Trophoblast cell (in vitro differentiated cells and primary cell): ENCODE results near the gene ARPC1B.
A peak's percentile ranks its signal among the peaks of the same experiment; 100 is the strongest.

Experiments used
- DNase-seq, 2 donors: peaks; one replicate each; pipeline ENCODE4 v3.0.0-alpha.2; 2016
- H2AFZ ChIP-seq: 2 replicates; pipeline ENCODE4 v1.6.1; 2013; ENCODE audit warnings: low read length, moderate library complexity, mild to moderate bottlenecking; ENCODE audit not compliant: insufficient read depth, poor library complexity
- H2AK5ac ChIP-seq: 2 replicates; pipeline ENCODE4 v1.6.1; 2013; ENCODE audit warnings: mild to moderate bottlenecking, low read length
- H2BK120ac ChIP-seq: 2 replicates; pipeline ENCODE4 v1.6.1; 2013; ENCODE audit warnings: low read length, mild to moderate bottlenecking, moderate library complexity; ENCODE audit not compliant: insufficient read depth, poor library complexity
- H2BK12ac ChIP-seq: 2 replicates; pipeline ENCODE4 v1.6.1; 2013; ENCODE audit warnings: mild to moderate bottlenecking, low read length, moderate library complexity
- H2BK5ac ChIP-seq: 2 replicates; pipeline ENCODE4 v1.6.1; 2013; ENCODE audit warnings: low read length, low read depth, moderate library complexity, mild to moderate bottlenecking; ENCODE audit not compliant: poor library complexity
- H3K14ac ChIP-seq: 2 replicates; pipeline ENCODE4 v1.6.1; 2013; ENCODE audit warnings: mild to moderate bottlenecking, low read length
- H3K18ac ChIP-seq: 2 replicates; pipeline ENCODE4 v1.6.1; 2013; ENCODE audit warnings: mild to moderate bottlenecking, low read length
- H3K23ac ChIP-seq: 2 replicates; pipeline ENCODE4 v1.6.1; 2013; ENCODE audit warnings: low read length
- H3K27ac ChIP-seq: 2 replicates; pipeline ENCODE4 v1.5.1; 2013; ENCODE audit warnings: low read depth, mild to moderate bottlenecking, inconsistent platforms, low read length, moderate library complexity
- H3K27me3 ChIP-seq: 2 replicates; pipeline ENCODE4 v1.6.1; 2013; ENCODE audit warnings: inconsistent platforms, mild to moderate bottlenecking, low read length, moderate library complexity; ENCODE audit not compliant: insufficient read depth
- H3K36me3 ChIP-seq, 2 experiments: 1 replicate in 1 of 2; 2 replicates in 1 of 2; pipeline ENCODE4 v1.6.1; 2013; ENCODE audit warnings: low read length in 2 of 2, mild to moderate bottlenecking in 2 of 2, moderate library complexity in 1 of 2; ENCODE audit not compliant: insufficient read depth in 2 of 2, control insufficient read depth in 1 of 2
- H3K4ac ChIP-seq: 2 replicates; pipeline ENCODE4 v1.6.1; 2013; ENCODE audit warnings: low read depth, mild to moderate bottlenecking, low read length, moderate library complexity
- H3K4me1 ChIP-seq, 2 experiments: 1 replicate in 1 of 2; 2 replicates in 1 of 2; pipeline ENCODE4 v1.6.1; 2013; ENCODE audit warnings: low read length in 2 of 2, mild to moderate bottlenecking in 2 of 2, moderate library complexity in 1 of 2; ENCODE audit not compliant: insufficient read depth in 2 of 2, control insufficient read depth in 1 of 2
- H3K4me2 ChIP-seq: 2 replicates; pipeline ENCODE4 v1.6.1; 2013; ENCODE audit warnings: inconsistent platforms, mild to moderate bottlenecking, low read length, moderate library complexity
- H3K4me3 ChIP-seq: 2 replicates; pipeline ENCODE4 v1.5.1; 2013; ENCODE audit warnings: mild to moderate bottlenecking, low read depth, low read length, inconsistent platforms
- H3K79me1 ChIP-seq: one replicate; pipeline ENCODE4 v1.6.1; 2013; ENCODE audit warnings: low read length
- H3K79me2 ChIP-seq: 2 replicates; pipeline ENCODE4 v1.6.1; 2013; ENCODE audit warnings: low read length, mild to moderate bottlenecking; ENCODE audit not compliant: control insufficient read depth, insufficient read depth, poor library complexity
- H3K9ac ChIP-seq: 2 replicates; pipeline ENCODE4 v1.6.1; 2013; ENCODE audit warnings: mild to moderate bottlenecking, low read length
- H3K9me3 ChIP-seq: 2 replicates; pipeline ENCODE4 v1.6.1; 2013; ENCODE audit warnings: low read depth, mild to moderate bottlenecking, control low read depth, inconsistent platforms, low read length; ENCODE audit not compliant: insufficient read depth
- H4K12ac ChIP-seq: 2 replicates; pipeline ENCODE4 v1.6.1; 2013; ENCODE audit warnings: low read depth, mild to moderate bottlenecking, low read length, moderate library complexity
- H4K8ac ChIP-seq: 2 replicates; pipeline ENCODE4 v1.6.1; 2013; ENCODE audit warnings: low read depth, mild to moderate bottlenecking, low read length, moderate library complexity
- H4K91ac ChIP-seq: one replicate; pipeline ENCODE4 v1.6.1; 2013; ENCODE audit warnings: low read depth, mild to moderate bottlenecking, low read length, moderate library complexity
- WGBS: extraction: QIAGEN DNeasy Blood & Tissue Kit; methylation state at CpG from one replicate; pipeline ENCODE4 v1.1.7; 2013; ENCODE audit warnings: missing lambda C conversion rate; ENCODE audit not compliant: insufficient read length, insufficient coverage; ENCODE audit errors: extremely low coverage; 5-methylcytosine and 5-hydroxymethylcytosine counted together

ARPC1B gene

DNA sequence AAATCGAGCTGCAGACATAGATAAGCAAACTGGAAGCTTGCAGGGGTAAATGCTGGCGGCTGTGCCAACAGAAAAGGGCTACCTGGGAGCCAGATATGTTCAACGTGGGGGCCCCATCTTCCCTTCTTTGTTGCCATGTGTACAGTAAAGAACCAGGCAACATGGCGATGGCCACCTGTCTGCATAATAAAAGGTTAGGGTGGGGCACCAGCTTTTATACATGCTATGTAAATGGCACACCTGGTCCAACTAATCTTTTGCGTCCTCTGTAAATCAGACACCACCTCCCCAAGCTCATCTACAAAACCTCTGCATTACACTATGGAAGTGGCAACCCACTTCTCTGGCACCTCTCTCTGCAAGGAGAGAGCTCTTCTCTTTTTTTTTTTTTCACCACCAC is 48.1 kb downstream of the ARPC1B start:
- H3K9me3 ChIP-seq = no peaks in the 10 kb centered on the region
- H3K23ac ChIP-seq = no peak overlapping the region
- no peak overlapping the region for H2BK5ac ChIP-seq
- H2AK5ac ChIP-seq = no peak overlapping the region
- no peak overlapping the region for H4K91ac ChIP-seq
- no peak overlapping the region for H2BK12ac ChIP-seq
- H3K4me3 ChIP-seq = no peak overlapping the region
- H2AFZ ChIP-seq = no peak overlapping the region
- no peaks in the 10 kb centered on the region for H3K4me1 ChIP-seq
- H3K36me3 ChIP-seq = peaks cover 69 to 77% of the 10 kb centered on the region in 2 experiments
- H3K27me3 ChIP-seq = no peaks in the 10 kb centered on the region
- H3K4ac ChIP-seq = no peak overlapping the region
- H4K8ac ChIP-seq = no peak overlapping the region
- H3K79me1 ChIP-seq = no peaks in the 10 kb centered on the region
- H4K12ac ChIP-seq = no peak overlapping the region
- no peak overlapping the region for H3K4me2 ChIP-seq
- no peak overlapping the region for H3K18ac ChIP-seq
- no peaks in the 10 kb centered on the region for H3K79me2 ChIP-seq
- no peak for DNase-seq
- no peak overlapping the region for H2BK120ac ChIP-seq
- H3K27ac ChIP-seq = no peak overlapping the region
- H3K9ac ChIP-seq = no peak overlapping the region
- WGBS = no CpG with 5 or more reads among the region's 5 CpGs
- no peak overlapping the region for H3K14ac ChIP-seq

DNA sequence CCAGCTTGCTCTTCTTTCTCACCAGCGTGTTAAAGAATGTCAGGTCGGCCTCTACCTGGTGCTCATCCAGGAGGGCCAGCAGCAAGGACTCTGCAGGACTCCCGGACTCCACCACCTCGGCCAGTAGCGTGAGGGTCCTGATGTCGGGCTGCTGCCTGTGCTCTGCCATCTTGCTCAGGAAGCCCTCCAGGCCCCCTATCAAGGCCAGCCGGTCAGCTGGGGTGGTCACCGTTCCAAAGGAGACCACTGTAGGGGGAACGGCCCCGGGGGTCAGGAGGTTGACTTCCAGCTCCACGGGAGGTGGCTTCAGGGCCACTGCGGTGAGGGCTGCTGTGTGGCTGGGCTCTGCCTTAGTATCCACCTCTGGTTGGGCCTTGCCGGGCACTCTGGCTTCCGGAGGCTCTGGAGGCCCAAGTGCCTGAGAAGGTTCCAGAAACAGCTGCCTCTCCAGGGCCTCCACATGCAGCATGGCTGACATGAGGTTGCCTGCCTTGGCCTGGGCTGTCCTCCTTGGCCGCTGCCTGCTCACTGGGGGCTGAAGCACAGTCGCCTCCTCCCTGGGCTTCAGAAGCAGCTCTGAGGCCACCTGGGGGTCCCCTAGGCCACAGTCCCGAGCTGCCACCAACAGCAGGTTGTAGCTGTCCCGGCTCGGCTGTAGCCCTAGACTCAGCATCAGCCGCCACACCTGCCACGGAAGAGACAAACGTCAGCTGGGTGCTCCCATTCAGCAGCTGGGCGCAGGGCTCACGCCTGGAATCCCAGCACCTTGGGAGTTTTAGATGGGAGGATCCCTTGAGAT is 50.6 kb downstream of the ARPC1B start:
- H3K27ac ChIP-seq = no peak overlapping the region
- H3K18ac ChIP-seq = no peak overlapping the region
- no peak overlapping the region for H2AK5ac ChIP-seq

GRCh38 chr7:99428972-99429566 is 54.5 kb downstream of the ARPC1B start:
- Histone ChIP-seq H3K79me1 (peaks cover 1% of the 10 kb centered on the region), H3K27me3 (no peaks in the 10 kb centered on the region), H2BK120ac (no peak overlapping the region), H3K36me3 (peaks cover 60 to 70% of the 10 kb centered on the region in 2 experiments), H2BK5ac (no peak overlapping the region), H3K23ac (no peak overlapping the region), H3K9me3 (no peaks in the 10 kb centered on the region), H3K4me3 (no peak overlapping the region), H3K27ac (no peak overlapping the region), H3K4ac (no peak overlapping the region), H3K4me1 (peaks cover 11 to 22% of the 10 kb centered on the region in 2 experiments), H3K14ac (no peak overlapping the region), H2AK5ac (no peak overlapping the region), H3K9ac (no peak overlapping the region), H4K8ac (no peak overlapping the region), H3K4me2 (no peak overlapping the region), H2BK12ac (no peak overlapping the region), H2AFZ (no peak overlapping the region), H3K18ac (no peak overlapping the region), H4K12ac (no peak overlapping the region), H3K79me2 (no peaks in the 10 kb centered on the region), H4K91ac (no peak overlapping the region)
- DNase-seq = no peak
- WGBS = no CpG with 5 or more reads among the region's 10 CpGs

More for the DNA sequence above, 50.6 kb downstream of the ARPC1B start:
- Histone ChIP-seq H3K79me2 (no peaks in the 10 kb centered on the region), H3K9me3 (no peaks in the 10 kb centered on the region), H3K4me1 (no peaks in the 10 kb centered on the region), H3K4me3 (no peak overlapping the region), H3K4ac (no peak overlapping the region), H3K14ac (no peak overlapping the region), H3K9ac (no peak overlapping the region), H3K36me3 (peaks cover 63 to 71% of the 10 kb centered on the region in 2 experiments), H2BK5ac (no peak overlapping the region), H4K8ac (no peak overlapping the region), H4K12ac (no peak overlapping the region), H4K91ac (no peak overlapping the region), H3K4me2 (no peak overlapping the region), H3K27me3 (no peaks in the 10 kb centered on the region), H3K23ac (no peak overlapping the region), H3K79me1 (no peaks in the 10 kb centered on the region), H2BK12ac (no peak overlapping the region), H2AFZ (no peak overlapping the region), H2BK120ac (no peak overlapping the region)
- DNase-seq = no peak
- WGBS = no CpG with 5 or more reads among the region's 24 CpGs

- Histone ChIP-seq H2BK12ac (no peak overlapping the region), H4K12ac (no peak overlapping the region), H2AK5ac (no peak overlapping the region), H3K4me3 (no peak overlapping the region), H2BK120ac (no peak overlapping the region), H4K91ac (no peak overlapping the region), H3K79me2 (no peaks in the 10 kb centered on the region), H3K4me2 (no peak overlapping the region), H3K23ac (no peak overlapping the region), H2AFZ (no peak overlapping the region), H4K8ac (no peak overlapping the region), H3K79me1 (peaks cover 1% of the 10 kb centered on the region), H3K9ac (no peak overlapping the region), H3K4me1 (peaks cover 11 to 22% of the 10 kb centered on the region in 2 experiments), H3K36me3 (peaks cover 58 to 69% of the 10 kb centered on the region in 2 experiments), H2BK5ac (no peak overlapping the region), H3K27ac (no peak overlapping the region), H3K18ac (peak overlapping the region; percentile 11), H3K9me3 (no peaks in the 10 kb centered on the region), H3K14ac (no peak overlapping the region), H3K27me3 (no peaks in the 10 kb centered on the region), H3K4ac (no peak overlapping the region)
- no CpG with 5 or more reads among the region's 8 CpGs for WGBS
- no peak for DNase-seq
Measured at GRCh38 chr7:99429756-99430155, 55.2 kb downstream of the ARPC1B start.
